DMS53 (cell line): ENCODE data around the gene AGTR1.
"Not testable (repeated sequence)": the region's sequence is repeated elsewhere in the genome, so short reads cannot be mapped to it uniquely, and the experiment has no call there.

Source experiments
- DNase-seq: peaks from one replicate; lab custom pipeline; 2025; lab: John Stamatoyannopoulos, UW

AGTR1 gene

GRCh38 chr3:148718982-148719862, 21.5 kb downstream of the AGTR1 start:
- DNase-seq, result peak; percentile 49

GRCh38 chr3:148720873-148721272, 23.2 kb downstream of the AGTR1 start:
- no peak for DNase-seq

- no peak for DNase-seq
These were observed 25.9 kb downstream of the AGTR1 start for GRCh38 chr3:148723631-148724030.

GRCh38 chr3:148727231-148727630, 29.5 kb downstream of the AGTR1 start:
- peak; percentile 84 for DNase-seq

- DNase-seq, result no peak
These were observed 31.1 kb downstream of the AGTR1 start for GRCh38 chr3:148728753-148729152.

- no peak for DNase-seq
These were observed 31.9 kb downstream of the AGTR1 start for GRCh38 chr3:148729476-148730055.

GRCh38 chr3:148730676-148731075, 33.0 kb downstream of the AGTR1 start:
- no peak for DNase-seq

- DNase-seq, result peak; percentile 76
These were observed 37.9 kb downstream of the AGTR1 start for GRCh38 chr3:148735597-148735996.

GRCh38 chr3:148736086-148736485, 38.4 kb downstream of the AGTR1 start:
- peak; percentile 27 for DNase-seq

- DNase-seq, result peak; percentile 92
These were observed 39.4 kb downstream of the AGTR1 start for GRCh38 chr3:148737104-148737530.

- peak; percentile 9 for DNase-seq
These were observed 42.0 kb downstream of the AGTR1 start for GRCh38 chr3:148739720-148740119.

- DNase-seq, result no peak
These were observed 42.6 kb downstream of the AGTR1 start for GRCh38 chr3:148740291-148740690.

- DNase-seq, result no peak
These were observed 43.5 kb downstream of the AGTR1 start for GRCh38 chr3:148741219-148741618.

GRCh38 chr3:148742118-148742517, 44.4 kb downstream of the AGTR1 start:
- DNase-seq, result no peak

- no peak for DNase-seq
These were observed 48.4 kb downstream of the AGTR1 start for GRCh38 chr3:148746053-148746452.

GRCh38 chr3:148748283-148748682, 50.6 kb downstream of the AGTR1 start:
- DNase-seq, result no peak

GRCh38 chr3:148750296-148750695, 52.6 kb downstream of the AGTR1 start:
- no peak for DNase-seq

- DNase-seq, result no peak
These were observed 53.8 kb downstream of the AGTR1 start for GRCh38 chr3:148751461-148751860.

- not testable (repeated sequence) for DNase-seq
These were observed 55.7 kb downstream of the AGTR1 start for GRCh38 chr3:148753385-148753784.

- DNase-seq, result no peak
These were observed 57.9 kb downstream of the AGTR1 start for GRCh38 chr3:148755570-148755969.

- no peak for DNase-seq
These were observed 58.6 kb downstream of the AGTR1 start for GRCh38 chr3:148756311-148756710.

- DNase-seq, result no peak
These were observed 59.8 kb downstream of the AGTR1 start for GRCh38 chr3:148757238-148758215.
